HCT116 (cell line): ENCODE measurements around the gene FAM83D. TPM values are rescaled to one million over a fixed set of nuclear protein-coding genes. Genes with fewer than 3 reads are reported as not detected.

Experiments
- ATAC-seq: fragments of 200-7000 bp; cut with Tn5 transposase; 2 replicates; pipeline ENCODE4 v1.9.1; 2020; ENCODE audit warnings: mild to moderate bottlenecking, moderate library complexity
- BruUV-seq: library from RNA; stranded (reverse); fragments of 400-500 nt; replicated peaks from 2 replicates; lab custom pipeline; 2021; lab: Mats Ljungman, UMichigan
- CTCF ChIA-PET: fragments of 300-600 bp; sonication (Branson Sonifier 250); formaldehyde crosslinking; loops from one replicate; lab custom pipeline; 2021; ENCODE audit warnings: antibody characterized with exemption; lab: Charles Lee
- POLR2A ChIA-PET: fragments of 300-600, 350-600 bp; sonication (Branson Sonifier 250); formaldehyde crosslinking; loops from one replicate; lab custom pipeline; 2021; ENCODE audit warnings: antibody characterized with exemption; lab: Charles Lee
- RAD21 ChIA-PET, 2 experiments: fragments of 300-600 bp; sonication (Branson Sonifier 250); formaldehyde crosslinking; loops; one replicate each; lab custom pipeline; 2023; ENCODE audit warnings: low total read pairs in 2 of 2; ENCODE audit not compliant: uncharacterized antibody in 2 of 2, unreplicated experiment in 2 of 2, low non-redundant PET in 1 of 2; lab: Charles Lee
- DNase-seq: peaks from one replicate; pipeline ENCODE4 v3.0.0-alpha.2; 2010; ENCODE audit warnings: low read depth, low spot score
- H2AFZ ChIP-seq: fragments of 200-600 bp; shearing (Covaris generic), sonication (generic); 2 replicates; pipeline ENCODE4 v1.6.1; 2017; ENCODE audit warnings: low read depth, mixed run types, mixed read lengths, antibody characterized with exemption, low read length; ENCODE audit not compliant: poor library complexity, severe bottlenecking
- H3K27ac ChIP-seq: 2 replicates; pipeline ENCODE4 v1.5.1; 2012; ENCODE audit warnings: low read depth, low read length
- H3K27me3 ChIP-seq: fragments of 200-600 bp; sonication (generic); 2 replicates; pipeline ENCODE4 v1.6.1; 2016; ENCODE audit warnings: mixed run types, low read length, mixed read lengths; ENCODE audit not compliant: insufficient read depth
- H3K36me3 ChIP-seq, 2 experiments: fragments of 200-500 bp in 1 of 2; fragments of 200-600 bp in 1 of 2; sonication (Bioruptor generic) in 1 of 2; sonication (generic) in 1 of 2; 2 replicates each; pipeline versions ENCODE4 v1.5.1 to v1.6.1; 2014 to 2016; ENCODE audit warnings: low read length in 2 of 2, inconsistent platforms in 1 of 2, mixed read lengths in 1 of 2, mixed run types in 1 of 2; ENCODE audit not compliant: insufficient read depth in 2 of 2, control insufficient read depth in 1 of 2
- H3K4me1 ChIP-seq, 2 experiments: fragments of 200-600 bp in 1 of 2; sonication (generic) in 1 of 2; 2 replicates each; pipeline versions ENCODE4 v1.5.1 to v1.6.1; 2012 to 2017; ENCODE audit warnings: low read length in 2 of 2, inconsistent platforms in 1 of 2, mild to moderate bottlenecking in 1 of 2, mixed read lengths in 1 of 2, mixed run types in 1 of 2, moderate library complexity in 1 of 2; ENCODE audit not compliant: insufficient read depth in 2 of 2, control insufficient read depth in 1 of 2
- H3K4me2 ChIP-seq: fragments of 200-600 bp; sonication (generic); 2 replicates; pipeline ENCODE4 v1.6.1; 2017; ENCODE audit warnings: mixed run types, low read length, mixed read lengths
- H3K4me3 ChIP-seq, 2 experiments: fragments of 200-600 bp in 1 of 2; sonication (generic) in 1 of 2; replicated peaks in 1 of 2; 2 replicates each; pipeline ENCODE4 v1.5.1; 2011 to 2016; ENCODE audit warnings: low read length in 2 of 2, control low read depth in 1 of 2, low read depth in 1 of 2, mild to moderate bottlenecking in 1 of 2, mixed read lengths in 1 of 2, mixed run types in 1 of 2
- H3K79me2 ChIP-seq: fragments of 200-600 bp; sonication (generic); 2 replicates; pipeline ENCODE4 v1.6.1; 2017; ENCODE audit warnings: mild to moderate bottlenecking, mixed run types, low read length, moderate library complexity, mixed read lengths; ENCODE audit not compliant: insufficient read depth
- H3K9ac ChIP-seq: fragments of 200-600 bp; sonication (generic); 2 replicates; pipeline ENCODE4 v1.6.1; 2016; ENCODE audit warnings: low read length, mixed read lengths
- H3K9me2 ChIP-seq: fragments of 200-600 bp; sonication (generic), shearing (Covaris generic); 2 replicates; pipeline ENCODE4 v1.6.1; 2017; ENCODE audit warnings: mixed run types, mild to moderate bottlenecking, moderate library complexity; ENCODE audit not compliant: insufficient read depth
- H3K9me3 ChIP-seq, 2 experiments: fragments of 200-500 bp in 1 of 2; fragments of 200-600 bp in 1 of 2; sonication (Bioruptor generic) in 1 of 2; sonication (generic) in 1 of 2; 2 replicates each; pipeline ENCODE4 v1.6.1; 2014 to 2017; ENCODE audit warnings: low read length in 2 of 2, mixed read lengths in 2 of 2, inconsistent platforms in 1 of 2, low read depth in 1 of 2, mild to moderate bottlenecking in 1 of 2, mixed run types in 1 of 2, moderate library complexity in 1 of 2; ENCODE audit not compliant: control insufficient read depth in 1 of 2, insufficient read depth in 1 of 2
- H4K20me1 ChIP-seq: fragments of 200-600 bp; sonication (generic), shearing (Covaris generic); 2 replicates; pipeline ENCODE4 v1.6.1; 2017; ENCODE audit warnings: mixed run types, mild to moderate bottlenecking, moderate library complexity; ENCODE audit not compliant: insufficient read depth
- ELF1 ChIP-seq: IDR thresholded peaks from 2 replicates; pipeline ENCODE4 v1.6.1; 2012; ENCODE audit warnings: low read depth, borderline replicate concordance
- JUND ChIP-seq: IDR thresholded peaks from 2 replicates; pipeline ENCODE4 v1.6.1; 2012
- POLR2AphosphoS5 ChIP-seq: IDR thresholded peaks from 2 replicates; pipeline ENCODE4 v1.6.1; 2011; ENCODE audit warnings: mild to moderate bottlenecking, low read depth, low read length, moderate library complexity
- REST ChIP-seq: IDR thresholded peaks from 2 replicates; pipeline ENCODE4 v1.6.1; 2012; ENCODE audit warnings: low read depth
- SIN3A ChIP-seq: IDR thresholded peaks from 2 replicates; pipeline ENCODE4 v1.6.1; 2012; ENCODE audit warnings: low read depth
- SP1 ChIP-seq: IDR thresholded peaks from 2 replicates; pipeline ENCODE4 v1.6.1; 2012; ENCODE audit warnings: low read depth
- SRF ChIP-seq: IDR thresholded peaks from 2 replicates; pipeline ENCODE4 v1.6.1; 2012; ENCODE audit warnings: low read depth
- TCF7L2 ChIP-seq: IDR thresholded peaks from 2 replicates; pipeline ENCODE4 v1.7.0; 2011; ENCODE audit warnings: borderline replicate concordance, inconsistent platforms; ENCODE audit not compliant: insufficient read depth, insufficient read length; ENCODE audit errors: extremely low read depth
- ZBTB33 ChIP-seq: IDR thresholded peaks from 2 replicates; pipeline ENCODE4 v1.6.1; 2011; ENCODE audit warnings: mild to moderate bottlenecking, low read length, moderate library complexity; ENCODE audit not compliant: insufficient replicate concordance; ENCODE audit errors: extremely low read depth
- intact Hi-C: fragments of 100-400 bp; cut with micrococcal nuclease; formaldehyde crosslinking; loops from 2 replicates; pipeline ENCODE4 v1.10.0; 2022
- total RNA-seq: library from RNA; stranded (reverse); gene quantifications from one replicate; pipeline ENCODE4 v1.2.1, GENCODE V29; 2021; ENCODE audit not compliant: unreplicated experiment

FAM83D gene
- total RNA-seq, 1 experiment from 2014 or later: 51.1 TPM

GRCh38 chr20:38947931-38948362 lies 21.7 kb downstream of the FAM83D start:
- H3K4me2 ChIP-seq: no peak overlapping the region
- ChIA-PET CTCF (no interaction called here), POLR2A (no interaction called here), RAD21 (no interaction called here)
- H3K9ac ChIP-seq: no peak overlapping the region
- intact Hi-C loops: no loop called here
- no peak for ATAC-seq
- no peaks in the 10 kb centered on the region for H3K4me1 ChIP-seq
- H3K27ac ChIP-seq: no peak overlapping the region
- no peak overlapping the region for H2AFZ ChIP-seq
- no peak overlapping the region for H3K4me3 ChIP-seq
- TF ChIP-seq SRF (no peak), POLR2AphosphoS5 (no peak), ELF1 (no peak), REST (no peak)
- BruUV-seq: no TSS peak
- no peaks in the 10 kb centered on the region for H3K27me3 ChIP-seq
- no peaks in the 10 kb centered on the region for H3K9me2 ChIP-seq
- no peaks in the 10 kb centered on the region for H4K20me1 ChIP-seq
- H3K79me2 ChIP-seq: peaks cover 69% of the 10 kb centered on the region
- no peaks in the 10 kb centered on the region for H3K9me3 ChIP-seq
- peaks cover 55 to 56% of the 10 kb centered on the region in 2 experiments for H3K36me3 ChIP-seq
- DNase-seq: no peak

- intact Hi-C loops: no loop called here
- BruUV-seq: no TSS peak
- Histone ChIP-seq H3K4me1 (no peaks in the 10 kb centered on the region), H3K9ac (no peak overlapping the region), H2AFZ (no peak overlapping the region), H3K9me2 (no peaks in the 10 kb centered on the region), H4K20me1 (no peaks in the 10 kb centered on the region), H3K79me2 (peaks cover 49% of the 10 kb centered on the region), H3K36me3 (peaks cover 55 to 61% of the 10 kb centered on the region in 2 experiments), H3K9me3 (no peaks in the 10 kb centered on the region), H3K27ac (no peak overlapping the region), H3K4me3 (no peak overlapping the region), H3K27me3 (no peaks in the 10 kb centered on the region), H3K4me2 (no peak overlapping the region)
- no peak for DNase-seq
- ChIA-PET POLR2A (no interaction called here), CTCF (no interaction called here), RAD21 (no interaction called here)
- ATAC-seq: no peak
- no peak for TF ChIP-seq REST
- no peak for TF ChIP-seq SP1
- no peak for TF ChIP-seq TCF7L2
- no peak for TF ChIP-seq JUND
- TF ChIP-seq SIN3A: no peak
- no peak for TF ChIP-seq ZBTB33
Measured at GRCh38 chr20:38950254-38950653, 24.0 kb downstream of the FAM83D start.
